ENCODE results near the gene RPS6KA3. TPM values are rescaled to one million over a fixed set of nuclear protein-coding genes. Genes with fewer than 3 reads are reported as not detected.
A peak's percentile ranks its signal among the peaks of the same experiment; 100 is the strongest.

The RPS6KA3 gene
- total RNA-seq, 1 donor from 2014 or later, result 57.4 TPM

DNA sequence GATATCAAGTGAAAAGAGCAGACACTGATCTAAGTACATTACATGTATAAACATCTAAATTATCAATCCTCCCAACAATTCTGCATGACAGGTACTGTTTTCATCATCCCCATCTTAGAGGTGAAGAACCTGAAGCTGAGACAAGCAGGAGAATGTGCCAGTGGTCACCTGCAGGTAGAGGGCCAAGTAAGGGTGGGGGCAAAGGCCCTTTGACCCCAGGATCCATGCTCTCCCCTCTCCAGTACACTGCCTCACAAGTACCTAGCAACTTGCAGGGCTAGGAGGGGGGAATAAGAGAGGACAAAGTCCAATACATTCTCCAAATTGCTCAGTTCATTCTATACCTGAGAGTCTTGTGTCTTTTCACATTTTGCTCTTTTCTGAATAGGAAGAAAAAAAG is 141.7 kb downstream of the RPS6KA3 start:
- Mint-ChIP-seq H3K9me3 (no peaks in the 10 kb centered on the region), H3K36me3 (no peaks in the 10 kb centered on the region), H3K27ac (no peak overlapping the region), H3K4me1 (ENCODE audit: unreplicated experiment) (no peaks in the 10 kb centered on the region), H3K27me3 (no peaks in the 10 kb centered on the region), H3K4me3 (no peak overlapping the region)
- TF ChIP-seq, protein P1, sequence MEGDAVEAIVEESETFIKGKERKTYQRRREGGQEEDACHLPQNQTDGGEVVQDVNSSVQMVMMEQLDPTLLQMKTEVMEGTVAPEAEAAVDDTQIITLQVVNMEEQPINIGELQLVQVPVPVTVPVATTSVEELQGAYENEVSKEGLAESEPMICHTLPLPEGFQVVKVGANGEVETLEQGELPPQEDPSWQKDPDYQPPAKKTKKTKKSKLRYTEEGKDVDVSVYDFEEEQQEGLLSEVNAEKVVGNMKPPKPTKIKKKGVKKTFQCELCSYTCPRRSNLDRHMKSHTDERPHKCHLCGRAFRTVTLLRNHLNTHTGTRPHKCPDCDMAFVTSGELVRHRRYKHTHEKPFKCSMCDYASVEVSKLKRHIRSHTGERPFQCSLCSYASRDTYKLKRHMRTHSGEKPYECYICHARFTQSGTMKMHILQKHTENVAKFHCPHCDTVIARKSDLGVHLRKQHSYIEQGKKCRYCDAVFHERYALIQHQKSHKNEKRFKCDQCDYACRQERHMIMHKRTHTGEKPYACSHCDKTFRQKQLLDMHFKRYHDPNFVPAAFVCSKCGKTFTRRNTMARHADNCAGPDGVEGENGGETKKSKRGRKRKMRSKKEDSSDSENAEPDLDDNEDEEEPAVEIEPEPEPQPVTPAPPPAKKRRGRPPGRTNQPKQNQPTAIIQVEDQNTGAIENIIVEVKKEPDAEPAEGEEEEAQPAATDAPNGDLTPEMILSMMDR (conservative IDR thresholded peaks at IDR 0.05), result no peak
- DNase-seq (ENCODE audit: extremely low spot score, unreplicated experiment), result no peak

DNA sequence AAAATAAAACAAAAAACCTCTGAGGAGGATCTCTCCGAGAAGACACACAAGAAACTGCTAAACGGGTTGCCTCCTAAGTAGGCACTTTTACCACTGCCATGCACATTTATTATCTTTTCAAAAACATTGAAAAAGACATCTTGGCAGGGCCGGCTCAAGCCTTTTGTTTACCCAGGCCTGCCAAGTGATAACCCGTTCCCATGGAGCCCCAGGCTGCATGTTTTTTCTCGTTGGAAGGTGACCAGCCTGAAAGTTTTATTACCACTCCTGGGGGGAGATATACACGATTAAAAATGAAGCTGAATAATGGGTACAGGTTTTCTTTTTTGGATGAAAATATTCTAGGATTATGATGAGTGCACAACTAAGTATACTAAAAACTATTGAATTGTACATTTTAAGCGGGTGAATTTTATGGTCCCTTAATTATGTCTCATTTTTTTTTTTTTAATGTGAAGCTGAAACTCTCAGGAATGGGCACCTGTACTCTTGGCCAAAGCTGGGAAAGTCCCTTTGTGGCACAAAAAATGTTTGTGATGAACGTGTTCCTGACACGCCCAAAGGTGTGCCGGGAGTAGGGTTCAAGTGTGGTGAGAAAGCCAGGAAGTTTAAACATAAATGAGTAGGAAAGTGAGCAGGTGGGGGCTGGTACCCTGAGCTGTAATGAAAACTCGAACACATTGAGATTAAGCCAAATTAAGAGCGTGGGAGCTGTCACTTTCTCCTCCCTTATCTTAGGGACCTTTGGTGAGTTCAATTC is 148.5 kb downstream of the RPS6KA3 start:
- no peaks in the 10 kb centered on the region for H3K9me3 Mint-ChIP-seq
- peak overlapping the region; percentile 28 for H3K4me3 Mint-ChIP-seq
- H3K4me1 Mint-ChIP-seq (ENCODE audit: unreplicated experiment), result no peaks in the 10 kb centered on the region
- DNase-seq (ENCODE audit: extremely low spot score, unreplicated experiment), result no peak
- no peaks in the 10 kb centered on the region for H3K36me3 Mint-ChIP-seq
- peaks cover 19% of the 10 kb centered on the region for H3K27me3 Mint-ChIP-seq
- no peak overlapping the region for H3K27ac Mint-ChIP-seq
- TF ChIP-seq, protein P1 (conservative IDR thresholded peaks at IDR 0.05), result no peak

DNA sequence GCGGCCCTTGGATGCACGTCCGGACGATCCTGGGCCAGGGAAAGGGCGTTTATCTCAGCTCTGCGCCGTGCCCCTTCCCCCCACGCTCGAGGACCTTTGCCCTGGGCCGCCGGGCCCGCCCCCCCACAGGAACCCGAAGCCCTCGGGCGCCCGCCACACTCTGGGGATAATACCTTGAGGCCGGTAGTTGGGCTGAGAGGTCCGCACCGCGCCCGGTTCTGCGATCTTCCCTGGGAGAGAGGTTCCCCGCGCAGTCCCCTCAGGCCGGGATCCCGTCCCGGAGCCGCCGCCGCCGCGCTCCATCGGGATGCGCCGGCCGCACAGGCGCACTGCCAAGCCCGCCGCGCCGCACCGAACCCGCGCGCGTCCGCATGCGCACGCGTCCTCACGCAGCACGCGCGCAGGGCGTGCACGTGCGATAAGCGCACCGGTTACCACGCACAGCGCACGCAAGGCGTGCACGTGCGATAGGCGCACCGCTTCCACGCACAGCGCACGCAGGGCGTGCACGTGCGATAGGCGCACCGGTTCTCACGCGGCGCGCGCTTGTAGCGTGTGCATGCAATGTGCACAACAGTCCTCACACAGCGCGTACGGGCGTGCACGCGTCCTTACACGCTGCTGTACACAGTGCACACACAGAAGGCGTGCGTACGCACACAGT is 150.0 kb downstream of the RPS6KA3 start, which contains the start of gene MAP7D2:
Gene MAP7D2, minus strand, starts transcription at position 331 of the 664 bp plus-strand sequence. Its CDS starts 28 bp downstream, at position 303.
- Mint-ChIP-seq H3K9me3 (no peaks in the 10 kb centered on the region), H3K36me3 (no peaks in the 10 kb centered on the region), H3K27me3 (peaks cover 19% of the 10 kb centered on the region), H3K27ac (no peak within 1 kb of the TSS), H3K4me1 (ENCODE audit: unreplicated experiment) (no peaks in the 10 kb centered on the region), H3K4me3 (peak within 1 kb of the TSS; percentile 79)
- DNase-seq (ENCODE audit: extremely low spot score, unreplicated experiment), result no peak
- TF ChIP-seq, protein P1 (conservative IDR thresholded peaks at IDR 0.05), result no peak

DNA sequence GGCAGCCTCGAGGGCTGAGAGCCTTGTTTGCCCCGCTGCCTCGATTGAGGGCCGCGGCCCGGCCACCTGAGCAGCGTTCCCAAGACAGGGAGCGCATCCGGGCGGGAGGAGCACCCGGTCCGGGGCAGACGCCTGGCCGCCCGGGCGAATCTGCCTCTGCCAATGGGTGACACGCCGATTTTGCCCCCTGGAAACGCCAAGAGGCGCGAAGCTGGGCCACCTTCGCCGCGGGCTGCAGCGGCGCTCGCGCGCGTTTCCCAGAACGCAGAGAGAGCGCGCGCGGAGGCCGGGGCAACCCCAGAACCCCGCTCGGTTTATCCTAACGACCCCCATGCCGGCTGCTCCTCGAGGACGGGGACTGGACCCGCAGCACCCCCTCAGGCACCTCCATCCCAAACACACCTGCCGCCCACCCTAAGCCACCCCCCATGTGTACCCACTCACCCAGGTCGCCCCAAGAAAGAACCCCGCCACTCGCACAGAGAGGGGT is 150.6 kb downstream of the RPS6KA3 start:
- DNase-seq (ENCODE audit: extremely low spot score, unreplicated experiment), result no peak
- Mint-ChIP-seq H3K4me3 (peak overlapping the region; percentile 79), H3K4me1 (ENCODE audit: unreplicated experiment) (no peaks in the 10 kb centered on the region), H3K9me3 (no peaks in the 10 kb centered on the region), H3K36me3 (no peaks in the 10 kb centered on the region), H3K27me3 (peaks cover 19% of the 10 kb centered on the region), H3K27ac (no peak overlapping the region)
- TF ChIP-seq, protein P1 (conservative IDR thresholded peaks at IDR 0.05), result no peak

- no peaks in the 10 kb centered on the region for H3K36me3 Mint-ChIP-seq
- H3K27me3 Mint-ChIP-seq, result peaks cover 19% of the 10 kb centered on the region
- DNase-seq (ENCODE audit: extremely low spot score, unreplicated experiment), result no peak
- H3K27ac Mint-ChIP-seq, result no peak overlapping the region
- no peaks in the 10 kb centered on the region for H3K4me1 Mint-ChIP-seq (ENCODE audit: unreplicated experiment)
- H3K4me3 Mint-ChIP-seq, result no peak overlapping the region
- TF ChIP-seq, protein P1 (conservative IDR thresholded peaks at IDR 0.05), result no peak
- no peaks in the 10 kb centered on the region for H3K9me3 Mint-ChIP-seq
These were observed 154.5 kb downstream of the RPS6KA3 start for GRCh38 chrX:20112022-20112774.
